Karpas-422 (cell line): ENCODE measurements around the gene NUP62CL. TPM values are rescaled to one million over a fixed set of nuclear protein-coding genes. Genes with fewer than 3 reads are reported as not detected.
"Not testable (repeated sequence)": the region's sequence is repeated elsewhere in the genome, so short reads cannot be mapped to it uniquely, and the experiment has no call there.

Experiments used
- DNase-seq: peaks from one replicate; pipeline ENCODE4 v3.0.0-alpha.2; 2015
- H2AFZ ChIP-seq: fragments of 200-600 bp; sonication (generic); 2 replicates; pipeline ENCODE4 v1.6.1; 2014; ENCODE audit warnings: antibody characterized with exemption, low read length, mixed read lengths
- H3K27ac ChIP-seq: fragments of 200-600 bp; sonication (generic); 2 replicates; pipeline ENCODE4 v1.5.1; 2014; ENCODE audit warnings: mild to moderate bottlenecking, low read length, moderate library complexity
- H3K27me3 ChIP-seq: fragments of 200-600 bp; sonication (generic); 2 replicates; pipeline ENCODE4 v1.6.1; 2014; ENCODE audit warnings: low read length, mixed read lengths
- H3K36me3 ChIP-seq: fragments of 200-600 bp; sonication (generic); 2 replicates; pipeline ENCODE4 v1.6.1; 2014; ENCODE audit warnings: low read length, mixed read lengths; ENCODE audit not compliant: insufficient read depth
- H3K4me1 ChIP-seq: fragments of 200-600 bp; sonication (generic); 2 replicates; pipeline ENCODE4 v1.6.1; 2014; ENCODE audit warnings: mild to moderate bottlenecking, low read length, mixed read lengths
- H3K4me2 ChIP-seq: fragments of 200-600 bp; sonication (generic); 2 replicates; pipeline ENCODE4 v1.6.1; 2014; ENCODE audit warnings: low read length, low read depth, mild to moderate bottlenecking; ENCODE audit not compliant: poor library complexity, severe bottlenecking
- H3K4me3 ChIP-seq: fragments of 200-600 bp; sonication (generic); 2 replicates; pipeline ENCODE4 v1.5.1; 2014; ENCODE audit warnings: mild to moderate bottlenecking, antibody characterized with exemption, low read length, mixed read lengths
- H3K79me2 ChIP-seq: fragments of 200-600 bp; sonication (generic); 2 replicates; pipeline ENCODE4 v1.6.1; 2014; ENCODE audit warnings: mild to moderate bottlenecking, low read length, mixed read lengths
- H3K9ac ChIP-seq: fragments of 200-600 bp; sonication (generic); 2 replicates; pipeline ENCODE4 v1.6.0; 2014; ENCODE audit warnings: low read length
- H3K9me2 ChIP-seq: fragments of 200-600 bp; sonication (generic), shearing (Covaris generic); replicated peaks from 2 replicates; pipeline ENCODE4 v1.6.0; 2014; ENCODE audit warnings: mild to moderate bottlenecking, low read length, moderate library complexity; ENCODE audit not compliant: insufficient read depth
- H3K9me3 ChIP-seq: fragments of 300-700, 200-600 bp; sonication (generic); 2 replicates; pipeline ENCODE4 v1.6.1; 2014; ENCODE audit warnings: low read length, mixed read lengths
- H4K20me1 ChIP-seq: fragments of 200-600 bp; sonication (generic); 2 replicates; pipeline ENCODE4 v1.6.1; 2014; ENCODE audit warnings: mild to moderate bottlenecking, antibody characterized with exemption, low read length, low read depth; ENCODE audit not compliant: insufficient read depth
- total RNA-seq: library from RNA; depleted of rRNA; stranded (reverse); fragments of >200 nt; shearing (Covaris generic); gene quantifications from 2 replicates; pipeline ENCODE4 v1.2.3, GENCODE V29; 2014; ENCODE audit warnings: low replicate concordance

The NUP62CL gene
- total RNA-seq, 1 experiment from 2014 or later, result 21.2 TPM

DNA sequence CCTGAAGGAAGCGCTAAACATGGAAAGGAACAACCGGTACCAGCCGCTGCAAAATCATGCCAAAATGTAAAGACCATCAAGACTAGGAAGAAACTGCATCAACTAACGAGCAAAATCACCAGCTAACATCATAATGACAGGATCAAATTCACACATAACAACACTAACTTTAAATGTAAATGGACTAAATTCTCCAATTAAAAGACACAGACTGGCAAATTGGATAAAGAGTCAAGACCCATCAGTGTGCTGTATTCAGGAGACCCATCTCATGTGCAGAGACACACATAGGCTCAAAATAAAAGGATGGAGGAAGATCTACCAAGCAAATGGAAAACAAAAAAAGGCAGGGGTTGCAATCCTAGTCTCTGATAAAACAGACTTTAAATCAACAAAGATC is 48.6 kb downstream of the NUP62CL start:
- not testable (repeated sequence) for DNase-seq, H3K27me3 ChIP-seq, H3K9me2 ChIP-seq, H2AFZ ChIP-seq, H3K79me2 ChIP-seq, H3K4me2 ChIP-seq, H3K9me3 ChIP-seq, H3K36me3 ChIP-seq, H4K20me1 ChIP-seq, H3K9ac ChIP-seq, H3K27ac ChIP-seq, H3K4me1 ChIP-seq, H3K4me3 ChIP-seq

DNA sequence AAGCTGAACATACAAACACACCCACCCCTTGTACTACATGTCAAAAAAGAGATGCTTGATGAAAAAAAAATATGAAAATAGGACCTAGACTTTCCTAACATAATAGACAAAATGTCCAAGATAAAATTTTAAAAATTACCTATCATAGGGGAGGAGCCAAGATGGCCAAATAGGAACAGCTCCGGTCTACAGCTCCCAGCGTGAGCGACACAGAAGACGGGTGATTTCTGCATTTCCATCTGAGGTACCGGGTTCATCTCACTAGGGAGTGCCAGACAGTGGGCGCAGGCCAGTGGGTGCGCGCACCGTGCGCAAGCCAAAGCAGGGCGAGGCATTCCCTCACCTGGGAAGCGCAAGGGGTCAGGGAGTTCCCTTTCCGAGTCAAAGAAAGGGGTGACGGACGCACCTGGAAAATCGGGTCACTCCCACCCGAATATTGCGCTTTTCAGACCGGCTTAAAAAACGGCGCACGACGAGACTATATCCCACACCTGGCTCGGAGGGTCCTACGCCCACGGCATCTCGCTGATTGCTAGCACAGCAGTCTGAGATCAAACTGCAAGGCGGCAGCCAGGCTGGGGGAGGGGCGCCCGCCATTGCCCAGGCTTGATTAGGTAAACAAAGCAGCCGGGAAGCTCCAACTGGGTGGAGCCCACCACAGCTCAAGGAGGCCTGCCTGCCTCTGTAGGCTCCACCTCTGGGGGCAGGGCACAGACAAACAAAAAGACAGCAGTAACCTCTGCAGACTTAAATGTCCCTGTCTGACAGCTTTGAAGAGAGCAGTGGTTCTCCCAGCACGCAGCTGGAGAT is 50.4 kb downstream of the NUP62CL start:
- peak overlapping the region; percentile 39 for H3K4me3 ChIP-seq
- not testable (repeated sequence) for H3K36me3 ChIP-seq, H3K9ac ChIP-seq, H3K9me3 ChIP-seq, H3K4me1 ChIP-seq, H3K9me2 ChIP-seq, DNase-seq, H3K27ac ChIP-seq, H3K79me2 ChIP-seq, H2AFZ ChIP-seq, H4K20me1 ChIP-seq, H3K27me3 ChIP-seq
- peak overlapping the region; percentile 55 for H3K4me2 ChIP-seq

DNA sequence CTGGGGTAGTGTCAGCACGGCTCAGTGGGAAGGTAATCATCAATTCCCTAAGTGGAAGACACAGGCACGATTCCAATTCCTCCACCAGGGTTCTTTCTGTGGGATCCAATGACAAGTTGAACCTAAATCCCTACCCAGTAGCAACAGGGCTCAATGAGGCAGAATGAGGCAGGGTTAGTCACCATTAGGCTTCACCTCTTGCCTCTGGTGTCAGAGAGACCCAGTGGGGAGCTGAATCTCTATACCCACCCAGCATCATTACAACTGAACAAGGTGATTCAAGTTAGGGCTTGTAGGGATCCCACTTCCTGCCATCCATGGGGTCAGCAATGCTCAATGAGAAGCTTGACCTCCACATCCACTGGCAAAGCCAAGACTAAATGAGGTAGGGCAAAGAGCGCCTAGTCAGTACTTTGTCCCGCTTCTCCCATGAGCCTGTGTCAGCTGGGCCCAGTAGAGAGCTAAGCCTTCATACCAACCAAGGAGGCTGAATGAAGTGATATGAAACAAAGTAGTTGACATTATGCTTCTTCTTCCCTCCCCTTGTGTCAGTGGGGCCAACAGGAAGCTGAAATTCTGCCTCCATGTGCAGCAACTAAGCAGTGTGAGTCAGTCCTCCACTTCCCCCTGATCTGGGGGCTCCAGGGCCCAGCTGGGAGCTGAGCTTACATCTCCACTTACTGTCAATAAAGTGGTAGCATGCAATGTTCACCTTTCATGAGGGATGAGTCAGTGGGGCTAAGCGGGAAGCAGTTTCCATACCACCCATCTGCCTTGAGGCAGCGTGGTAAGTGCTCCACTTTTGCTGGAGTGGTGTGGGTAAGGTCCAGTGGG is 51.2 kb downstream of the NUP62CL start:
- Histone ChIP-seq H3K27ac (no peak overlapping the region), H3K4me1 (0 out of 2 replicates have a peak, but pooled peaks cover 3% of the 10 kb centered on the region), H3K9me3 (no peaks in the 10 kb centered on the region), H4K20me1 (no peaks in the 10 kb centered on the region), H3K9me2 (no peaks in the 10 kb centered on the region), H3K27me3 (no peaks in the 10 kb centered on the region), H3K36me3 (no peaks in the 10 kb centered on the region), H3K9ac (no peak overlapping the region), H3K79me2 (no peaks in the 10 kb centered on the region), H3K4me3 (peak overlapping the region; percentile 39), H2AFZ (no peak overlapping the region), H3K4me2 (peak overlapping the region; percentile 55)
- DNase-seq, result no peak

DNA sequence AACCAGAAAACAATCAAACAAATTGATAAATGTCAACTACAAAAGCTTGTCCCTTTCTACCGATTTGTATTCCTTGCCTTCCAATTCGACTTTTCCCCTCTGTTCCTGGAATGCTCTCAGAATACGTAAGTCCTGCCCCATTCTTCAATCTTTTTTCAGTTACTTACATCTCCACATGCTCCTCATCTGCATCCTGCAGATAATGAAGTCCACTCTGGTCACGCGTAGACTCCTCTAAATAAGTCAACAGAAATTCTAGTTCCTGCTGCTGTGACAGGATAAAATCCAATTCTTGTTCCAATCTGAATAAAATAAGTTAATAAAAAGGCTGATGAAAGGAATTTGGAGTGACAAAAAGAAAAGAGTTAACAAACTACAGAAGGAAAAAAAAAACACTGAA is 53.2 kb downstream of the NUP62CL start:
- Histone ChIP-seq H3K9me3 (no peaks in the 10 kb centered on the region), H3K4me3 (no peak overlapping the region), H3K9ac (no peak overlapping the region), H3K4me2 (no peak overlapping the region), H3K4me1 (0 out of 2 replicates have a peak, but pooled peaks cover 3% of the 10 kb centered on the region), H3K79me2 (no peaks in the 10 kb centered on the region), H3K9me2 (no peaks in the 10 kb centered on the region), H3K27me3 (no peaks in the 10 kb centered on the region), H4K20me1 (no peaks in the 10 kb centered on the region), H3K27ac (no peak overlapping the region), H3K36me3 (no peaks in the 10 kb centered on the region), H2AFZ (no peak overlapping the region)
- no peak for DNase-seq

DNA sequence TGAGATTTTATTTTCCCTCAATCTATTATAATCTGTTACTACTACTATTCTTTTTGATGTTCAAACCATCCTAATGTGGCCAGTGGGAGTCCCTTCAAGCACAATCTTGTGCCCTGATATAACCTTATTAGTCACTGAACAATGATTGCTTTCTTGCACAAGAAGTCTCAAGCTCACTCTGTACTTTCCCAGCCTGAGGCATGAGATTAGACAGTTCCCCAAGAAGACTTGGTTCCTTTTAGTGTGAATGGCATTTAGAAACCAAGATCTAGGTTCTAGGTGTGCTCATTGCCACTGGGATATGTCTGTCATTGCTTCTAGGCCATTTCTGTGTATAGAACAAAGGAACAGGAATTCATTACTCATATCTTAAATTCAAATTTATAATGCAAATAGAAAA is 59.6 kb downstream of the NUP62CL start:
- no peaks in the 10 kb centered on the region for H3K4me1 ChIP-seq
- no peak for DNase-seq
- H3K9me3 ChIP-seq, result no peaks in the 10 kb centered on the region
- H3K36me3 ChIP-seq, result no peaks in the 10 kb centered on the region
- no peaks in the 10 kb centered on the region for H4K20me1 ChIP-seq
- H3K4me3 ChIP-seq, result no peak overlapping the region
- H3K4me2 ChIP-seq, result no peak overlapping the region
- no peak overlapping the region for H3K9ac ChIP-seq
- no peaks in the 10 kb centered on the region for H3K79me2 ChIP-seq
- H2AFZ ChIP-seq, result no peak overlapping the region
- H3K9me2 ChIP-seq, result no peaks in the 10 kb centered on the region
- H3K27ac ChIP-seq, result no peak overlapping the region
- H3K27me3 ChIP-seq, result no peaks in the 10 kb centered on the region

DNA sequence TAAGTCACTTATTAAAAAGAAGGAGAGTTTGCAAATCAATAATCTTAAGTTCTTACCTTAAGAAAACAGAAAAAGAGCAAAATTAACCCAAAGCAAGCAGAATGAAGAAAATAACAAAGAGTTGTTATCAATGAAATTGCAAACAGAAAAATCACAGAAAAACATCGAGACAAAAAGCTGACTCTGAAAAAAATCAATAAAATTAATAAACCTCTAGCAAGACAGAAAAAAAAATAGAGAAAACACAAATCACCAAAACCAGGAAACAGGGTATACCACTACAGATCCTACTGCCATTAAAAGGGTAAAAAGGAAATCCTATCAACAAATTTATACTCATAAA is 70.3 kb downstream of the NUP62CL start:
- Histone ChIP-seq H3K9ac (no peak overlapping the region), H3K27ac (no peak overlapping the region), H3K4me1 (no peaks in the 10 kb centered on the region), H3K79me2 (no peaks in the 10 kb centered on the region), H3K4me2 (no peak overlapping the region), H3K36me3 (no peaks in the 10 kb centered on the region), H3K27me3 (no peaks in the 10 kb centered on the region), H3K4me3 (no peak overlapping the region), H2AFZ (no peak overlapping the region), H4K20me1 (no peaks in the 10 kb centered on the region), H3K9me2 (no peaks in the 10 kb centered on the region), H3K9me3 (no peaks in the 10 kb centered on the region)
- no peak for DNase-seq

DNA sequence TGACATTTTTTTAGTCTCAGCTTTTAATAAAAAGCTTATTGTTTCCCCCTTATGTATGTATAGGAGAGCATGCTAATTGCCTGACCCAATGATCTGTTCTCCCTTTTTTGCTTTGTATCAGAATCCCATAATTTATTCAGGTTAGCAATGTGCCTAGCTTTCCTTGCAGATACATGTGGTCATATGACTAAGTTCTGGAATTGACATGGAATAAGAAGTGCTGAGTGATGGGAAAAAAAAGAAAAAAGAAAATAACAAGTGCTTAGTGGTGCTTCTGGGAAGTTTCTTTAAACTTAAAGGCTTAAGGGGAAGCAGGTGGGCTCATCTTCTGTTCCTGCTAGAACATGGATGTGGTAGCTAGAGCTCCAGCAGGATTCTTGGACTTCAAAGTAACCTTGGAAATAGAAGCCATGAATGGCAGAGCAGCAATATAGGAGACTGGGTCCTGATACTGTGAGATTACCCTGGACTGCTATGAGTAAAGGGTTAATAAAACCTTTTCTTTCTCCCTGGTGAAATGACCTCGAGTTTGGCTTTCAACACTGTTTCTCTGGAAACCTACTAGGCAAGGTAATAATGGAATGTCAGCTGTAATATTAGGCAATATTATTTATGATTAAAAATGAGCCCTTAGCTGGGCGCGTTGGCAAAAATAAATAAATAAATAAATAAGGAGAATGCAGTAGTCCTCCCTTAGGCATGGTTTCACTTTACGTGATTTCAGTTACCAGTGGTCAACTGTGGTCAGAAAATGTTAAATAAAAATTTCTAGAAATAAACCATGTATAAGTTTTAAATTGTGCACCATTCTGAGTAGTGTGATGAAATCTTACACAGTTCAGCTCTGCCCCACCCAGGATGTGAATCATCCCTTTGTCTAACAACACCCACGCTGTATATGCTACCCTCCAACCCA is 70.9 kb downstream of the NUP62CL start:
- H3K27me3 ChIP-seq, result no peaks in the 10 kb centered on the region
- H4K20me1 ChIP-seq, result no peaks in the 10 kb centered on the region
- H3K4me3 ChIP-seq, result no peak overlapping the region
- H3K4me2 ChIP-seq, result no peak overlapping the region
- H3K9me2 ChIP-seq, result no peaks in the 10 kb centered on the region
- H3K79me2 ChIP-seq, result no peaks in the 10 kb centered on the region
- no peaks in the 10 kb centered on the region for H3K36me3 ChIP-seq
- H3K9me3 ChIP-seq, result no peaks in the 10 kb centered on the region
- no peak for DNase-seq
- H3K9ac ChIP-seq, result no peak overlapping the region
- H3K27ac ChIP-seq, result no peak overlapping the region
- no peak overlapping the region for H2AFZ ChIP-seq
- no peaks in the 10 kb centered on the region for H3K4me1 ChIP-seq

DNA sequence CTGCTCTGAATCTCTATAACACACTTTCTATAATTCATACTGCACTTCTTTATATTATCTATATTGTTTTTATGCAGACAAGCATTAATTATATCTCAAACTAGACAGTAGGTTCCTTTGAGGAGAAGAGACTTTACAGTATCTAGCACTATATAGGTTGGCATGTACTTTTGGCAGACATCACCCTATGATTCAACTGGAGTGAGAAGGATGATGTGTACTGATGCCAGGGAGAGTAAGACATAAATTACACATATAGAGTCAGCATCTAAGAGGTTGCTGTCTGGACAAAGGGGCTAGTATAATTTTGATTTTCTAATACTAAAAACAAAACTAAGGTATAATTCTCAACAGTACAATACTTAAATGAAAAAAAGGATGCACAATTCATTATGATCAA is 82.5 kb downstream of the NUP62CL start:
- Histone ChIP-seq H3K27ac (no peak overlapping the region), H3K9ac (no peak overlapping the region), H2AFZ (no peak overlapping the region), H3K4me3 (no peak overlapping the region), H3K9me2 (no peaks in the 10 kb centered on the region), H3K27me3 (no peaks in the 10 kb centered on the region), H3K4me1 (peaks cover 8% of the 10 kb centered on the region), H3K79me2 (no peaks in the 10 kb centered on the region), H3K9me3 (no peaks in the 10 kb centered on the region), H3K36me3 (no peaks in the 10 kb centered on the region), H3K4me2 (no peak overlapping the region), H4K20me1 (no peaks in the 10 kb centered on the region)
- DNase-seq, result no peak
